EH (cell line): Measurements from ENCODE around the gene ZNF593.

ENCODE experiments used
- DNase-seq: peaks from one replicate; pipeline ENCODE4 v3.0.0-alpha.2; 2015; ENCODE audit warnings: low read depth

ZNF593 gene

DNA sequence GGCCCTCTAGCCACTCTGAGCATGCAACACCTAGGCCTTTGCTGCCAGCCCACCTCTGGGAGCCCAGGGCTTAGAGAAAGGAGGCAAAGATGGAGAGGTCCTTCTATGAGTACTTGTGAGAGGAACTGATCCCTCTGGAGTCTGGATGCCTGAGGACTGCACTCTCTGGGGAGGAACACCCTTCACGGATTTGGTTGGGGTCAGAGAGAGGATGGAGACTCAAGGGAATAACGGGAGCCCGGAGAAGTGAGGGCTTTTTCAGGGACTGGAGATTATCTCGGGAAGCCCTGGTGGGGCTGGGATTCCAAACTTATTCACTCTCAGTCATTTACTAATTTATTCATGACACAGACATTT lies 532 bp upstream of the ZNF593 start:
- DNase-seq, result no peak

DNA sequence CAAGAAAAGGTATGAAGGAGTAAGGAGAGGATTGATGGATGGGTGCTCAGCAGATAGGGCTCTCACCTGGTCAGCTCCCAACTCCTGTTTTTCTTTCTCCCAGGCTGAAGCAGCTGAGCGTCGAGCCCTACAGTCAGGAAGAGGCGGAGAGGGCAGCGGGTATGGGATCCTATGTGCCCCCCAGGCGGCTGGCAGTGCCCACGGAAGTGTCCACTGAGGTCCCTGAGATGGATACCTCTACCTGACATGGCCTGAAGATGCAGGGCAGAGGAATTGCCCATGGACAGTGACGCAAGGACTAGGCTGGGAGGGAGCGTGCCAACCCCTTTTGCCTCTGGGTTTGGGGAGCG lies 739 bp downstream of the ZNF593 start:
- DNase-seq, result no peak

DNA sequence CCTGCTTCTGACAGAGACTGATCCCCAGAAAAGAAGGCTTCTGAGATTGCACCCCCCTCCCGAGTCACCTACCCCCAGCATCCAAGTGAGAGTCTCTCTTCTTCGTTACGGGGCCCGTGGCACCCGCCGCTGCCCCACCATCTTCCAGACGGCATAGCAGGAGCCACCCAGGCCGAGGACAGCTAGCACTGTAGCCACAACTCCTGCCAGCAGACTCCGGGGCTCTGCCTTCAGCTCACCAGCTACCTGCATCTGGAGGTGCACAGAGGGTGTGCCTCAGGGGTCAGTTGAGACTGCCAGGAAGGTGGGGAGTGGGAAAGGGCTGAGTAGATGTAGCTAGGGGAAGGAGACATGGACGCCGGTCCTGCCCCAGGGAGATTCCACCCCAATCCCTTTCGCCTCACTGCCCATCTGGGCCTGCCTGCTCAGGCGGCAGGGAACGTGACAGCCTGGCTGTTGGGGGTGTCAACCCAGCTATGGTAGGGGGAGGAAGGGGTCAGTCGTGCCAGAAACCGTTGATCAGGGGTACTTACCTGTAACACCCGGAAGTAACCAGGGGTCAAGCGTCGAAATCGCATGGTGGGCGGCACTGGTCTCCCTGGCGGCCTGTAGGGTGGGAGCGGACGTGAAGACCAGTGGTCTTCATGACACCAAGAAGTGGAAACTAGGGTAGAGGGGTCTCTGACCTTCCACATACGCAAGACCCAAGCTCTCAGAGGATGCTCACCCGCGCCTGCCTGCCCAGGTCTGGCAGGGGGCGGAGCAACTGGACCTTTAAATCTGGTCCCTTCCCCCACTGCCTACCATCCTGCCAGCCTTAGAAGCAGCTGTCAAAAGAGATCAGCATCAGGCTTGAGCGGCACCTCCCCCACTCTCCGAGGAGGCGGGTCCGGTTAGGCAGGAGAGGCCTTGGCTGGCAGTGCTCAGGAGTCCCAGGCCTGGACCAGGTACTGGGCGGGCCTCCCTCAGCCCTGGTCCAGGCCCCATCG lies 1.7 kb downstream of the ZNF593 start, which contains the start of gene ZNF593OS:
Gene ZNF593OS (minus strand): TSS at position 749 of the 989 bp plus-strand sequence. CDS start 171 bp downstream, at position 578.
- DNase-seq, result no peak

DNA sequence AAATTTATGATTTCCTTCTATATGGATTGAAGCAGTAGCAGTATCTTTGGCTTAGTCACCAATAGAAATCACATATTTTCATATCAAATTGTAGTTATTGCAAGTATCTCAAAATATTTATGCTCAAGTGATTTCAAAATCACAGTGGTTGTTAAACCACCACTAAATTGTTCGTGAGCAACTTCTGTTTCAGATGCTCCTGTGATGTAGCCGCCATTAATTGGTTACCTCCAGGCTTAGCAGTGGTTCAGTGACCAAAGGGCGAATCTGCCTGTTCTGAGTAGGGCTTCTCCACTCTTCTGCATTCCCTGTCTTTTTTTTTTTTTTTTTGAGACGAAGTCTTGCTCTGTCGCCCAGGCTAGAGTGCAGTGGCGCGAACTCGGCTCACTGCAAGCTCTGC lies 5.6 kb downstream of the ZNF593 start:
- no peak for DNase-seq

DNA sequence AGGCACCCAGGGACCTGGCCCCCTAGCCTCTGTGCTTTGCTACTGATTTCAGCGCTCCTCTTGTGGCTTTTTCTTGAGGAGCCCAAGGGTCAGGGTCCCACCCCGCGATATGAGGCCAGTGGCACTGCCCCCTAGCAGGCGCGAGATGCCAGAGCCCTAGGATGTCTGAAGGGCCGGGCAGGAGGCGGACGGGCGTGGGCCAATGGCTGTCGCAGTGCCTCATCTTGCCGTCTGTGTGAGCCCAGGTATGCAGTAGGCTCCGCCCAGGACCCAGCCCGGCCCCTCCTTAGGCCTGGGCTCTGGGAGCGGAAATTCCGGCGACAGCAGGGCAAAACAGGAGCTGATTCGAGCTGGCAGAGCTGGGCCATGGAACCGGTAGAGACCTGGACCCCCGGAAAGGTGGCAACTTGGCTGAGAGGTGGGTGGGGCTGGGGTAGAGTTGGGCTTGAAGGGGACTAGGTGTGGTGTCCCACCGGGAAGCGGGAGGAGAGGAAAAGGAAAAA lies 7.5 kb downstream of the ZNF593 start, which contains the start of gene CNKSR1:
Gene CNKSR1 (plus strand): TSS at position 310 of the 503 bp plus-strand sequence. CDS start 57 bp downstream, at position 367.
- no peak for DNase-seq

DNA sequence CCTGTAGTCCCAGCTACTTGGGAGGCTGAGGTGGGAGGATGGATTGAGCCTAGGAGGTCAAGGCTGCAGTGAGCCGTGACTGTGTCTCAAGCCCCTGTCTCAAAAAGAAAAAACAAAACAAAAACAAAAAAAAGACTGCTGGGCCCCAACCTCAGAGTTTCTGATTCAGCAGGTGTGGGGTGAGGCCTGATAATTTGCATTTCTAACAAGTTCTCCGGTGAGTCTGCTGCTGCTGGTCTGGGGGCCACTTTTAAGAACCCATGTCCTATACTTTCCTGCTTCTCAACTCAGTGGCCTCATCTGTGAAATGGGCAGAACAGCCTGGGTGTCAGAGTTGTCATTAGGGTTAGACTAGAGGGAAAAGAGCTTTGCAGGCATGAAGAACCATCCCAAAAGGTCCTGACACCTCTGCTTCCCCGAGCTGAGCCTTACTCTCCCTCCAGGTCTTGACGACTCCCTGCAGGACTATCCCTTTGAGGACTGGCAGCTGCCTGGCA lies 10.3 kb downstream of the ZNF593 start:
- no peak for DNase-seq

DNA sequence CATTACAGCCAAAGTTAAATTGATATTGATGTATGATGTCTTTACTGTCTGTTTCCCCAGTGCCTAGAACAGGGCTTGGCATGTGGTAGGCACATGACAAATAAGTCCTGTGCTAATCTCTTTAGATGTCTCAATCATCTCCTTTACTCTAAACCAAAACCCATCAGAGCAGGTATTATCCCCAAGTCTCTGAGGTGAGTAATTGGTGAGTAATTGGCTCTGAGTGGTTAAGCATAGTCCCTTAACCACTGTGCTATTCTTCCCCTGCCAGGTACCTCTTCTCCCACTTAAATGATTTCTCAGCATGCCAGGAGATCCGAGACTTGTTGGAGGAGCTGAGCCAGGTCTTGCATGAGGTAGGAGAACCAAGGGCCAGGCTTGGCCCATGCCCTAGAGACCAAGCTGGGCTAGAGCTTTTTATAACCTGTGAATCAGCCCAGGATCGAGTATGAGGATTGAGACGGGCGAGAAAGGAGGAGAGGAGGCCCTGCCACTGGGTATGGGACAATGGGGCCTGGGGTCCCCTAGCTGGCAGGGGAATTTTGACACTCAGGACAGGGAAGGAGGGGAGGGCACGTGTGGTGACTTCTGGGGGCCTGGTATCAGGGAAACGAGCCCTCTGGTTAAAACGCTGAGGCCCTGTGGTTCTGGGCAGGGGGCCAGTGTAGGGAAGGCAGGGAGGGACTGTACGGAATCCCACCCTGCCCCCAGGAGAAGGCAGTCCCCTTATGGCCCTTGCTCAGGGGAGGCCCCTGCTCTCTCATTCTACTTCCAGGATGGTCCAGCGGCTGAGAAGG lies 12.1 kb downstream of the ZNF593 start:
- no peak for DNase-seq

DNA sequence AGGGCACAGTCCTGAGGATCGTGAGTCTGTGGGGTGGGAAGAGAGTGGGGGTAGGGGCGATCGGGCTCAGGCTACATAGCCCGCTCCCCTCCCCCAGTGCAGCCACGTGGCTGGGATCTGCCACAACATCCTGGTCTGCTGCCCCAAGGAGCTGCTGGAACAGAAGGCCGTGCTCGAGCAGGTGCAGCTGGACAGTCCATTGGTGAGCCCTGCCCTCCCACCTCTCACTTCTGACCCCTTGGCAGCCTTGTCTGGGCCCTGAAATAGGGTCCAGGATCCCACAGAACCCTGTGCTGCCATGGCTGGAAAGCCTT lies 12.6 kb downstream of the ZNF593 start:
- DNase-seq, result no peak

DNA sequence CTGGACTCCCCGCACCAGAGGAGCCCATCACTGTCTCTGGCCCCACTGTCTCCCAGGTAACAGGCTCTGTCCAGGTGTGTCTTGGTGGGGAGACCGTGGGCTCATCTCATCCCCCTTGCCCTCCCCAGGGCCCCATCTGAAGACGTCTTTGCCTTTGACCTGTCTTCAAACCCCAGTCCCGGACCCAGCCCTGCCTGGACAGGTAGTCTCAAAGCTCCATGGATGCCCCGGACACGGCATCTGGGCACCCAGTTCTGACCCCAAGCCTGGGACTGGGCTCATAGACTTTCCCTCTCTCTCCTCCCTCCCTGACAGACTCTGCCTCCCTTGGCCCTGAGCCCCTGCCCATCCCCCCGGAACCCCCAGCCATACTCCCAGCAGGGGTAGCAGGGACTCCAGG lies 14.4 kb downstream of the ZNF593 start:
- DNase-seq, result no peak

DNA sequence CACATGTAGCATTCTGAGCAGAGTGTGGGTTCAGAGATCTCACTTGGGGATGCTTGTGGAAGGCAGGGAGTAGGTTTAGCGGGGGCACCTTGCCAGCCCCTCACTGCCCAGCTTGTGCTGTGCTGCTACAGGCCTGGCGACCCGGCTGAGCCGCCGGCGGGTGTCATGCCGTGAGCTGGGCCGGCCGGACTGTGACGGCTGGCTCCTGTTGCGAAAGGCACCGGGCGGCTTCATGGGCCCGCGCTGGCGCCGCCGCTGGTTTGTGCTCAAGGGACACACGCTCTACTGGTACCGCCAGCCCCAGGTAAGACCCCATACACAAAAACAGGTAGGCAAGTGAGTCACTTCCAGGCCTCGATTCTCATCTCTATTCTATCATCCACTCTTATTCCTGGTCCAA lies 15.2 kb downstream of the ZNF593 start:
- no peak for DNase-seq

DNA sequence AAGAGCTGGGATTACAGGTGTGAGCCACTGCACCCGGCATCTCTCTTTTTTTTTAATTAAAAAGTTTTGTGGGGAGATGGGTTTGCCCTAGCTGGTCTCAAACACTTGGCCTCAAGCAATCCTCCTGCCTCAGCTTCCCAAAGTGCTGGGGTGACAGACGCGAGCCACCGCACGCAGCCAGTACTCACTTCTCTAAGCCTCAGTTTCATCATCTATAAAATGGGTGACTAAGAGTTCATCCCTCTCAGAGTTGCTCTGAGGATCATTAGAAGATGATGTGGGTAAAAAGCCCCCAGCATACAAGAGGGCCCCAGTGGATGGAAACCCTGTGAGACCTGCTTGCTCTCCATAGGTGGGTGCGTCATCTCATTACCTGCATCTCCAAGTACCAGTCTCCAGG lies 18.2 kb downstream of the ZNF593 start:
- DNase-seq, result no peak

DNA sequence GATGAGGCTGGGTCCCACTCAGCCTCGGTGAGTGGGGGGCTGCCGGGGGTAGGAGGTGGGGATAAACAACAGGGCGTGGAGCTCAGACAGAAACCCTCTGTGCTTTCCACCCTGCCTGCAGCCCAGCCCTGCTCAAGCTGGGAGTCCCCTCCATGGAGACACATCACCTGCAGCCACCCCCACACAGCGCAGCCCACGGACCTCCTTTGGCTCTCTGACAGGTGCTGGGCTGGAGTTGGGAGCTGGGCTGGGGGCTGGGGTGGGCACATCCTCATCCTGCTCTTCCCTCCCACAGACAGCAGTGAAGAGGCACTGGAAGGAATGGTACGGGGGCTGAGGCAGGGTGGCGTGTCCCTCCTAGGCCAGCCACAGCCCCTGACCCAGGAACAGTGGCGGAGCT lies 18.8 kb downstream of the ZNF593 start:
- no peak for DNase-seq

DNA sequence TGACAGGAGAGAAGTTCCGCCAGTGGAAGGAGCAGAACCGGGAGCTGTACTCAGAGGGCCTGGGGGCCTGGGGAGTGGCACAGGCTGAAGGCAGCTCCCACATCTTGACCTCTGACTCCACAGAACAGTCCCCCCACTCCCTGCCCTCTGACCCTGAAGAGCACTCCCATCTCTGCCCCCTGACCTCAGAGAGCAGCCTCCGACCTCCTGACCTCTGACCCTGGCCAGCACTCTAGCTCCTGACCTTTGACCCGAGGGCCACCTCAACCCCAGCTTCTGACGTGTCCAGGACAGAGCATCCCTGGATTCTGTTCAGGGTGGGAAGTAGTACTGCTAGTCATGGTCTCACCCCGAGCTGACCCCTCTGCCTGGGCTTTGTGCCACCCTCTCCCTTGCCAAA lies 19.6 kb downstream of the ZNF593 start:
- no peak for DNase-seq

DNA sequence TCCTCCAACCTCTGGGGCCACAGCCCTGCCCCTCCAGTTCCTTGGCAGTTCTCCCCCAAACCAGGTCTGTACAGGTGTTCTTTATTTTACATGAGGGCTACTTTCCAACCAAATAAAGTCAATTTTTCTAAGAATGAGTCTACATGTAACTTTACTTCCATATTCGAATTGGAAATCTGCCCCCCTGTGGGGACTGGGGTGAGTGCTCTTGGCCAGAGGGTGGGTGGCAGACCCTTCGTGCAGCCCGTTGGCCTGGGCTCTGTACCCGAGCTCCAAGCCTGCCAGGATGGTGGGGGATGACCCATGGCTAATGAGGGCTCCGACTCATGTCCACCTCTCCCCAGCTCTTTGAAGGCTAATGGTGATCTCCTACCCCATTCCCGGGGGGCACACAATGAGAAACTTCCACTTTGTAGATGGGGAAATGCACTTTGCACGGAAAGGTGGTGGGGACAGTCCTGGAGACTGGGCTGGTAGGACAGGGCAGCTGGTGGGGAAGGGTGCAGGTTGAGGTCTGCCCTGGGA lies 20.1 kb downstream of the ZNF593 start:
- no peak for DNase-seq

DNA sequence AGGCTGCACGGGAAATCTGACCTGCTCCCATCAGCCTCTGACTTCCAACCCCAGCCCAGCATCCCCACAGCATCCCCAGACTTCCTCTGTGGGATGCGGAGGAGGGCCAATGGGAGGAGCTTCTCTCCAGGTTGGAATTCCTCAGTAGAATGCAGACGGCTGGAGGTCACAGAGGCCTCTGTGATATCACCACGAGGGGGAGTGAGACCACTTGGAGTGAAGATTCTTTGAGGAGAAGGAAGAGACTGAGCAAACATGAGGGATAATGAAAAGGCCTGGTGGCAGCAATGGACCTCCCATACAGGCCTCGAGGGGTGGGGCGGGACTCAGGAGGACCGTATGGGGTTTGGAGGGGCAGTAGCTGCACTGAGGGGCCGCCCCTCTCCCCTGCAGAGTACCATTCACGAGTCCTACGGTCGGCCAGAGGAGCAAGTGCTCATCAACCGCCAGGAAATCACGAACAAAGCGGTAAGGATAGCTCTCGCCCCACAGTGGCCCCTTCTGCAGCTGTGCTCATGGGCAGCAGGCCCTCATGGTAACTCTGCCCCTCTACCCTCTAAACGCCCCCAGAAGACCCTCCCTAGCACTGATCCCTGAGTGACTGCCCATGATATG lies 20.8 kb downstream of the ZNF593 start, which contains the start of gene CATSPER4:
Gene CATSPER4 (plus strand): TSS at position 230 of the 615 bp plus-strand sequence. CDS start 26 bp downstream, at position 256.
- DNase-seq, result peak; percentile 38

DNA sequence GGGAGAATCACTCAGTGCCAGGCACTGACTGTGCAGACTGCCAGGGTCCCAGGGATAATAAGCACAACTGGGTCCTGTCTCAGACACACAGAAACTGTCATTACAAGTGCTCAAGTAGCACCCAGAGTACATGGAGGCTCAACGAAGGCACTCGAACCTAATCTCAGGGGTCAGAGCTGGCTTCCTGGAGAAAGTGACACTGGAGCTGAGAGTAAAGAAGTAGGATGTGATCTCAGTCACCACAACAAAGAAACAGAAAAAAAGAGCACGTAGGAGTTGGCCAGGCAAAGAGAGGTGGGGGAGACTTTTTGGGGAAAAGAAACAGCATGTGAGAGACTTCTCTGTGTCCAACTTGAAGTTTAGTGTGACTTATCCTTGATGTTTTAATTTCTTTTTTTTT lies 22.0 kb downstream of the ZNF593 start:
- DNase-seq, result no peak

DNA sequence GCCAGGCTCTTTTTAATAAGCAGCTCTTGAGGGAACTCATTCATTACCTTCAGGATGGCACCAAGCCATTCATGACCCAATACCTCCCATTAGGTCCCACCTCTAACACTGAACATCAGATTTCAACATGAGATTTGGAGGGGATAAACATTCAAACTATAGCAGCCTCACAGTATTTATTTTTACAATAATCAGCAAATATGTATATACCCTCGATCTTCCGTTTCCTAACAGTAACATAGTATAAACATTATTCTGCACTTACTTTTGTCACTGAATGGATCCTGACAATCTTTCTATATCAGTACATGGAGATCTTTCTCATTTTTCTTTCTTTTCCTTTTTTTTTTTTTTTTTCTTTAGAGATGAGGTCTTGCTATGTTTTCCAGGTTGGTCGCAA lies 26.1 kb downstream of the ZNF593 start:
- no peak for DNase-seq

DNA sequence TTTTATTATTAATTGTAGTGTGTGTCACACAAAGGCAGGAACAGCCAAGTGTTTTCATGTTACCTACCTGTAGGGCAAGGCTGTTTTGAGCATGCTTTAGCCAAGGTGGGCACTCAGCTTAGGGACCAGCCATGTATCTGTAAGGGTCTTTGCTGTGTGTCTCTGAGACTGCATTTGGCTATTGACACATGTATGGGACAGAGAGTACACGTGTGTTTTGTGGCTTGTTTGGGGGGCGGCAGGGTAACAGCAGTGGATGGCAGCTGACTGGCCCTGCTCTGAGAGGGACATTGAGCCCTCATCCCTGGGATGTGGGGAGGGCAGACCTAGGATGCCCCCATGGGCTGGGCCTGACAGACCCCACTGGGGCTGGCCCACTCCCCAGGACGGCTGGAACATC lies 27.6 kb downstream of the ZNF593 start:
- no peak for DNase-seq

DNA sequence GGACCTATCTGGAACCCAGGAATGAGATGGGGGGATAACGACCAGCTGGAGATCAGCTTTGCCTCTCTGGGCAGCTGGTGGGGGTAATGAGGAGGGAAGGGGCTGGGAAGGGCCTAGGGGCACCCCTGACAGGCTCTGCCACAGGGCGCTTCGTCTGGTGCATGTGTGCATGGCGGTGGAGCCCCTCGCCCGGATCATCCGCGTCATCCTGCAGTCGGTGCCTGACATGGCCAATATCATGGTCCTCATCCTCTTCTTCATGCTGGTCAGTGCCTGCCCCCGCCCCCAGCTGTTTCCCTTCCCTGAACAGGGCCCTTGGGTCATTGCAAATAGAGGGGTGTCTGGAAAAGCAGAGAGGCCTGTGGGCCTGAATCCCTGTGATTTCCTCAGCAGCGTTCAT lies 28.1 kb downstream of the ZNF593 start:
- no peak for DNase-seq

DNA sequence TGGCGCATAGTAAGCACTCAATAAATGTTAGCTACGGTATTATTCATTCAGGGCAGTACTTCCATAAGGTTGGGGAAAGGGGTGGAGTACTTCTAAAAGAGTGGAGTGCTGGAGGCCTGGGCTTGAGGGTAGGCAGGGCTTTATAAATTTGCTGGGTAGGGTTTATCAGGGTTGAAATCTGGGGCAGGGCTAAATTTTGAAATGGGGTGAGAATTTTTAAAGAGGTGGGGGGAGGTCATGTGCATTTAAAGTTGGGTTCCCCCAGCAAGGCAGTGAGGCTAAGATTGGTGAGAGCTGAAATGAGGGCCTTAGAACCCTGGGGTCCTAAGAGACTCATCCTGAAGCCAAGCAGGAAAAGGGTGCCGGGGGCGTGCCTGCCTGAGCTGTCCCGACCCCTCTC lies 30.7 kb downstream of the ZNF593 start:
- no peak for DNase-seq

DNA sequence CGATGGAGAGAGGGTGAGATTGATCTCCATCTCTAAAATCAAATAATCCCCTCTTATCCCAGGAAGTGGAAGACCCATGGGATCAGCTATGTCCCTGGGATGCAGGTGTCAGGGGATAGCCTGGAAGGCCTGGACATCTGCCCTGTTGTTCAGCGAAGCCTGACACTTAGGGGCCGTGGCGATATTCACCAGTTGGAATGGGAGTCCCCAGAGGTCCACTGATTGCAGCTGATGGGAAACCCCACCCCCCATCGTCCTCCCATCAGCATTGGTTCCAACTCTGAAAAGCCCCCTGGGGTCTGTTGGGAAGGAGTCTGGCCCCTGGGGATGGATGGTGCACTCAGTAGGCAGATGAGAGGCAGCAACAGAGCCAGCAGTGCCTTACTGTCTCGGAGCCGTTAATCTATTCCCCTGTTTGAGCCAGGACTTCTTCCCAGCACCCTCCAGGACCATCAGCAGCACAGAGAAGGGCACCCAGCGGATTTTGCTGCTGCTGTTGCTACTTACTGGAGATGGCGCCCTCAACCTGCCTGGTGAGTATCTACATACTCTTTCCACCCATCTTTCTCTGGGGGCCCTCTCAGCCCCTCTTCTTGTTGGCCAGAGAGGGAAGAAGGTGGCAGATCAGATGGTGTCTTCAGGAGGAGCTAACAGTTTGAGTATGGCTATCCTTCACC lies 34.1 kb downstream of the ZNF593 start:
- no peak for DNase-seq
